22Rv1 (cell line): ENCODE results near the gene MYH6.

Source experiments
- ZFX ChIP-seq: fragments of 450-650 bp; IDR thresholded peaks from 2 replicates; pipeline ENCODE4 v1.6.1; 2017; ENCODE audit warnings: antibody characterized with exemption, borderline replicate concordance
- TF ChIP-seq, protein P1 (sequence below): fragments of 450-650 bp; IDR thresholded peaks from 2 replicates; pipeline ENCODE4 v1.5.1; 2017; ENCODE audit warnings: mild to moderate bottlenecking

DNA sequence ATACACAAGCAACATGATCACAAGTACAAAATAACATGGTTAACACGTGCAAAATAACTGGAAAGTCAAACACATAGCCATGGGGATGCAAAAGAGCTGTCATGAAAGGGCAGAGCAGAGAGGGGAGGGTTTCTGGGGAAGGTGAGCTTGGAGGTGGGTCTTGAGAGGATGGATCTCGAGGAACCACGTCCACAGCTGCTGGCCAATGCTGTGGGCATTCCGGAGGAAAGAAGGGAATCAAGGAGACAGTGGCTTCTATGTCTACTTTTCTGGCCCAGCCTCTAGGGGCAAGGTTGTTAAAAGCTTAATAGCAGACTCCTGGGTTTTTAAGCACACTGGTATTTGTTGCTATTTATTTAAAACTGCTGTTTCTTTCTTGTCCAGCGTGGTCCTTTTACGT is 35.8 kb upstream of the MYH6 start:
- TF ChIP-seq, protein P1, sequence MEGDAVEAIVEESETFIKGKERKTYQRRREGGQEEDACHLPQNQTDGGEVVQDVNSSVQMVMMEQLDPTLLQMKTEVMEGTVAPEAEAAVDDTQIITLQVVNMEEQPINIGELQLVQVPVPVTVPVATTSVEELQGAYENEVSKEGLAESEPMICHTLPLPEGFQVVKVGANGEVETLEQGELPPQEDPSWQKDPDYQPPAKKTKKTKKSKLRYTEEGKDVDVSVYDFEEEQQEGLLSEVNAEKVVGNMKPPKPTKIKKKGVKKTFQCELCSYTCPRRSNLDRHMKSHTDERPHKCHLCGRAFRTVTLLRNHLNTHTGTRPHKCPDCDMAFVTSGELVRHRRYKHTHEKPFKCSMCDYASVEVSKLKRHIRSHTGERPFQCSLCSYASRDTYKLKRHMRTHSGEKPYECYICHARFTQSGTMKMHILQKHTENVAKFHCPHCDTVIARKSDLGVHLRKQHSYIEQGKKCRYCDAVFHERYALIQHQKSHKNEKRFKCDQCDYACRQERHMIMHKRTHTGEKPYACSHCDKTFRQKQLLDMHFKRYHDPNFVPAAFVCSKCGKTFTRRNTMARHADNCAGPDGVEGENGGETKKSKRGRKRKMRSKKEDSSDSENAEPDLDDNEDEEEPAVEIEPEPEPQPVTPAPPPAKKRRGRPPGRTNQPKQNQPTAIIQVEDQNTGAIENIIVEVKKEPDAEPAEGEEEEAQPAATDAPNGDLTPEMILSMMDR, result no peak
- TF ChIP-seq ZFX, result no peak
